ENCODE measurements around the gene ITFG1. TPM values are rescaled to one million over a fixed set of nuclear protein-coding genes. Genes with fewer than 3 reads are reported as not detected.

Gene ITFG1
- total and polyA plus RNA-seq, 2 of the 13 experiments (the other 11 are each of a cell fraction or from before 2014, with no cell fraction given) = 74.5 to 150 TPM

GRCh38 chr16:47141773-47142485, 318.9 kb downstream of the ITFG1 start (continued):
- TF ChIP-seq ATF4 (CRISPR knock-in tag; IDR thresholded peaks at IDR 0.05) (peak in 1 of 2 experiments; percentile 10; a peak in 1 of 4 replicates), CBX5 (CRISPR knock-in tag; IDR thresholded peaks at IDR 0.05; ENCODE audit: borderline replicate concordance) (peak; percentile 90; the same call in 1 of the 2 replicates), ZNF619 (CRISPR knock-in tag; IDR thresholded peaks at IDR 0.05) (0 out of 2 replicates have a peak, but pooled peaks have one; percentile 46), ZNF790 (CRISPR knock-in tag; IDR thresholded peaks at IDR 0.05; ENCODE audit: borderline replicate concordance) (no peak), ZNF7 (CRISPR knock-in tag; IDR thresholded peaks at IDR 0.05) (no peak), ZNF576 (CRISPR knock-in tag; IDR thresholded peaks at IDR 0.05) (no peak), ZFP36 (IDR thresholded peaks at IDR 0.05; ENCODE audit: borderline replicate concordance, low read depth, low read length, partially characterized antibody) (peak; percentile 27), ZNF142 (CRISPR knock-in tag; IDR thresholded peaks at IDR 0.05) (no peak), KLF6 (CRISPR knock-in tag; IDR thresholded peaks at IDR 0.05) (0 out of 2 replicates have a peak, but pooled peaks have one; percentile 34), ZSCAN25 (CRISPR knock-in tag; IDR thresholded peaks at IDR 0.05) (0 out of 2 replicates have a peak, but pooled peaks have one; percentile 35), HOXA3 (CRISPR knock-in tag; IDR thresholded peaks at IDR 0.05) (peak; percentile 70), MATR3 (CRISPR knock-in tag; IDR thresholded peaks at IDR 0.05) (no peak), ZNF761 (CRISPR knock-in tag; conservative IDR thresholded peaks at IDR 0.05) (0 out of 2 replicates have a peak, but pooled peaks have one; percentile 16), PHF8 (CRISPR knock-in tag; IDR thresholded peaks at IDR 0.05) (peak; percentile 40; the same call in 1 of the 2 replicates), ZMYM2 (CRISPR knock-in tag; IDR thresholded peaks at IDR 0.05) (no peak), NFE2 (CRISPR knock-in tag; IDR thresholded peaks at IDR 0.05) (no peak), ARID3A (IDR thresholded peaks at IDR 0.05; ENCODE audit: low read depth, low read length) (peak; percentile 67; the same call in 1 of the 2 replicates)
- TF ChIP-seq, protein P1, sequence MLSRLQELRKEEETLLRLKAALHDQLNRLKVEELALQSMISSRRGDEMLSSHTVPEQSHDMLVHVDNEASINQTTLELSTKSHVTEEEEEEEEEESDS (CRISPR knock-in tag; IDR thresholded peaks at IDR 0.05; ENCODE audit: borderline replicate concordance) = no peak
- TF ChIP-seq, protein P2, sequence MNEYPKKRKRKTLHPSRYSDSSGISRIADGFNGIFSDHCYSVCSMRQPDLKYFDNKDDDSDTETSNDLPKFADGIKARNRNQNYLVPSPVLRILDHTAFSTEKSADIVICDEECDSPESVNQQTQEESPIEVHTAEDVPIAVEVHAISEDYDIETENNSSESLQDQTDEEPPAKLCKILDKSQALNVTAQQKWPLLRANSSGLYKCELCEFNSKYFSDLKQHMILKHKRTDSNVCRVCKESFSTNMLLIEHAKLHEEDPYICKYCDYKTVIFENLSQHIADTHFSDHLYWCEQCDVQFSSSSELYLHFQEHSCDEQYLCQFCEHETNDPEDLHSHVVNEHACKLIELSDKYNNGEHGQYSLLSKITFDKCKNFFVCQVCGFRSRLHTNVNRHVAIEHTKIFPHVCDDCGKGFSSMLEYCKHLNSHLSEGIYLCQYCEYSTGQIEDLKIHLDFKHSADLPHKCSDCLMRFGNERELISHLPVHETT (CRISPR knock-in tag; conservative IDR thresholded peaks at IDR 0.05) = 0 out of 2 replicates have a peak, but pooled peaks have one; percentile 31

Data from HepG2 (cell line).